Measurements from ENCODE around the gene FAM20C. TPM values are rescaled to one million over a fixed set of nuclear protein-coding genes. Genes with fewer than 3 reads are reported as not detected.

FAM20C gene
- total RNA-seq, 2 experiments from 2014 or later: 1.3 to 1.7 TPM

- CTCF ChIA-PET: no interaction called here
- H3K4me1 Mint-ChIP-seq (ENCODE audit: low read depth): no peaks in the 10 kb centered on the region
- Histone ChIP-seq H3K4me1 (ENCODE audit: insufficient read depth, low read length) (no peaks in the 10 kb centered on the region), H3K36me3 (ENCODE audit: insufficient read depth, low read length) (no peaks in the 10 kb centered on the region), H3K4me3 (ENCODE audit: low read length) (no peak overlapping the region), H3K27me3 (ENCODE audit: control insufficient read depth in 1 of 2, insufficient read depth in 2 of 2, low read length in 2 of 2) (no peaks in the 10 kb centered on the region), H3K27ac (ENCODE audit: low read depth in 1 of 2, low read length in 2 of 2) (no peak overlapping the region), H3K9me3 (ENCODE audit: control insufficient read depth in 1 of 2, insufficient read depth in 1 of 2, low read length in 2 of 2) (peaks cover 0 to 16% of the 10 kb centered on the region in 2 experiments)
- H3K4me3 Mint-ChIP-seq: no peak overlapping the region
- H3K36me3 Mint-ChIP-seq (ENCODE audit: low read depth): no peaks in the 10 kb centered on the region
- TF ChIP-seq CTCF (IDR thresholded peaks at IDR 0.05): no peak
- DNase-seq (no peak), ATAC-seq (ENCODE audit: poor library complexity) (no peak)
- no peak overlapping the region for H3K27ac Mint-ChIP-seq
- H3K27me3 Mint-ChIP-seq: peaks cover 4% of the 10 kb centered on the region
- intact Hi-C loops (cut with DNase I, micrococcal nuclease): no loop called here
- POLR2A ChIA-PET: no interaction called here
- H3K9me3 Mint-ChIP-seq: no peaks in the 10 kb centered on the region
Observed at GRCh38 chr7:234051-234707, 41.8 kb downstream of the FAM20C start.

GRCh38 chr7:234708-235553 lies 42.6 kb downstream of the FAM20C start:
- CTCF ChIA-PET: no interaction called here
- Mint-ChIP-seq H3K4me1 (ENCODE audit: low read depth) (no peaks in the 10 kb centered on the region), H3K27me3 (no peaks in the 10 kb centered on the region), H3K27ac (no peak overlapping the region), H3K36me3 (ENCODE audit: low read depth) (no peaks in the 10 kb centered on the region), H3K9me3 (no peaks in the 10 kb centered on the region), H3K4me3 (no peak overlapping the region)
- Histone ChIP-seq H3K27ac (ENCODE audit: low read depth in 1 of 2, low read length in 2 of 2) (no peak overlapping the region), H3K27me3 (ENCODE audit: control insufficient read depth in 1 of 2, insufficient read depth in 2 of 2, low read length in 2 of 2) (no peaks in the 10 kb centered on the region), H3K9me3 (ENCODE audit: control insufficient read depth in 1 of 2, insufficient read depth in 1 of 2, low read length in 2 of 2) (peaks cover 0 to 16% of the 10 kb centered on the region in 2 experiments), H3K4me1 (ENCODE audit: insufficient read depth, low read length) (no peaks in the 10 kb centered on the region), H3K36me3 (ENCODE audit: insufficient read depth, low read length) (no peaks in the 10 kb centered on the region), H3K4me3 (ENCODE audit: low read length) (no peak overlapping the region)
- TF ChIP-seq CTCF (IDR thresholded peaks at IDR 0.05): no peak
- ATAC-seq (ENCODE audit: poor library complexity): no peak
- intact Hi-C loops (cut with DNase I, micrococcal nuclease): no loop called here
- no peak for DNase-seq
- POLR2A ChIA-PET: no interaction called here

- Mint-ChIP-seq H3K36me3 (ENCODE audit: low read depth) (no peaks in the 10 kb centered on the region), H3K27ac (no peak overlapping the region), H3K9me3 (no peaks in the 10 kb centered on the region), H3K4me3 (no peak overlapping the region), H3K27me3 (no peaks in the 10 kb centered on the region), H3K4me1 (ENCODE audit: low read depth) (no peaks in the 10 kb centered on the region)
- H3K9me3 ChIP-seq (ENCODE audit: control insufficient read depth in 1 of 2, insufficient read depth in 1 of 2, low read length in 2 of 2): peaks cover 0 to 20% of the 10 kb centered on the region in 2 experiments
- DNase-seq: no peak
- H3K4me3 ChIP-seq (ENCODE audit: low read length): no peak overlapping the region
- H3K36me3 ChIP-seq (ENCODE audit: insufficient read depth, low read length): no peaks in the 10 kb centered on the region
- intact Hi-C loops (cut with DNase I, micrococcal nuclease): no loop called here
- no peak for TF ChIP-seq CTCF (IDR thresholded peaks at IDR 0.05)
- H3K4me1 ChIP-seq (ENCODE audit: insufficient read depth, low read length): no peaks in the 10 kb centered on the region
- ChIA-PET POLR2A (no interaction called here), CTCF (no interaction called here)
- H3K27me3 ChIP-seq (ENCODE audit: control insufficient read depth in 1 of 2, insufficient read depth in 2 of 2, low read length in 2 of 2): no peaks in the 10 kb centered on the region
- no peak overlapping the region for H3K27ac ChIP-seq (ENCODE audit: low read depth in 1 of 2, low read length in 2 of 2)
- ATAC-seq (ENCODE audit: poor library complexity): no peak
Observed at GRCh38 chr7:235576-236395, 43.4 kb downstream of the FAM20C start.

All from CD4-positive, alpha-beta T cell (primary cell).